ENCODE measurements around the gene UQCRC1.

DNA sequence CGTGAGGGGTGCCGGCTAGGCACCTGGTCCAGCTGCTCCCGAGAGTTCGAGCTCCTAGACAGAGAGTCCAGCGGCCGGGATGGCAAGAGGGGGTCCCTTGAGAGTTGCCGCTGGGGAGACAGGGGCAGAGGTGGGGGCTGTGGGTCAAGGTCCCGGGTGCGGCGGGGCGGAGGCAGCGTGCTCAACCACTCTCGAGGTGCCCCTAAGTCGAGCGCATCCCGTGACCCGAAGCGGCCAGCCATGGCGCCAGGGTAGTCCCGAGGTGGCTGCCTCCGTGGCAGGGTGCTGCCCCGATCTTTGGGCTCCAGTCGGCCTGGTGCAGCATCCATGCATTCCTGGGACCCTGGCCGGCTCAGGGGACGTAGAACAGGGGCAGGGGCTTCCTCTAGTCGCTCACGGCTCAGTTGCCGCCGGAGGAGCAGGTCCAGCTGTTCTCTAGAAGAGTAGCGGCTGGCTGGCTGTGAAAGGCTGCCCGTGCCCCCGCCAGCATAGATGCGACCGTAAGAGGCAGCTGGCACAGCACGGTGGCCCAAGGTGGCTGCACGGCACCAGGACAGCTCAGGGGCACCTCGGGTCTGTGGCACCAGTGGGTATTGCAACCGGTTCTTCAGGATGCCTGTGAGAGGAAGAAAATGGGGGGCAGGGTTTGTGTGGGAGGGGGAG, 30.6 kb upstream of the UQCRC1 start:
- TF ChIP-seq E2F6 (IDR thresholded peaks at IDR 0.05) (no peak), RNF2 (IDR thresholded peaks at IDR 0.05; ENCODE audit: borderline replicate concordance, low read depth, low read length, missing control alignments, poor library complexity, severe bottlenecking) (no peak), EGR1 (IDR thresholded peaks at IDR 0.05; ENCODE audit: borderline replicate concordance, low read depth, low read length) (no peak), SP2 (IDR thresholded peaks at IDR 0.05; ENCODE audit: low read length) (no peak), CBX5 (IDR thresholded peaks at IDR 0.05; ENCODE audit: low read depth, low read length) (no peak), EP300 (IDR thresholded peaks at IDR 0.05; ENCODE audit: borderline replicate concordance in 1 of 2, low read depth in 2 of 2, low read length in 2 of 2) (no peak), SP4 (IDR thresholded peaks at IDR 0.05; ENCODE audit: low read length) (no peak), NANOG (IDR thresholded peaks at IDR 0.05; ENCODE audit: insufficient read depth, low read depth, low read length, poor library complexity, severe bottlenecking) (no peak), EZH2 (IDR thresholded peaks at IDR 0.05; ENCODE audit: low read depth, low read length, severe bottlenecking) (no peak), FOSL1 (IDR thresholded peaks at IDR 0.05; ENCODE audit: insufficient read depth, low read depth, low read length) (no peak), CHD2 (IDR thresholded peaks at IDR 0.05; ENCODE audit: low read length) (no peak), POLR2A (IDR thresholded peaks at IDR 0.05; ENCODE audit: control extremely low read depth in 1 of 2, low read depth in 2 of 2, low read length in 2 of 2) (no peak)
- TF ChIP-seq, protein P1, sequence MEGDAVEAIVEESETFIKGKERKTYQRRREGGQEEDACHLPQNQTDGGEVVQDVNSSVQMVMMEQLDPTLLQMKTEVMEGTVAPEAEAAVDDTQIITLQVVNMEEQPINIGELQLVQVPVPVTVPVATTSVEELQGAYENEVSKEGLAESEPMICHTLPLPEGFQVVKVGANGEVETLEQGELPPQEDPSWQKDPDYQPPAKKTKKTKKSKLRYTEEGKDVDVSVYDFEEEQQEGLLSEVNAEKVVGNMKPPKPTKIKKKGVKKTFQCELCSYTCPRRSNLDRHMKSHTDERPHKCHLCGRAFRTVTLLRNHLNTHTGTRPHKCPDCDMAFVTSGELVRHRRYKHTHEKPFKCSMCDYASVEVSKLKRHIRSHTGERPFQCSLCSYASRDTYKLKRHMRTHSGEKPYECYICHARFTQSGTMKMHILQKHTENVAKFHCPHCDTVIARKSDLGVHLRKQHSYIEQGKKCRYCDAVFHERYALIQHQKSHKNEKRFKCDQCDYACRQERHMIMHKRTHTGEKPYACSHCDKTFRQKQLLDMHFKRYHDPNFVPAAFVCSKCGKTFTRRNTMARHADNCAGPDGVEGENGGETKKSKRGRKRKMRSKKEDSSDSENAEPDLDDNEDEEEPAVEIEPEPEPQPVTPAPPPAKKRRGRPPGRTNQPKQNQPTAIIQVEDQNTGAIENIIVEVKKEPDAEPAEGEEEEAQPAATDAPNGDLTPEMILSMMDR (IDR thresholded peaks at IDR 0.05; ENCODE audit: control extremely low read depth in 1 of 3, insufficient read depth in 1 of 3, low read depth in 1 of 3, low read length in 3 of 3): no peak

Data from H1 (cell line).